H1 (cell line): Measurements from ENCODE around the gene TEAD1. TPM values are rescaled to one million over a fixed set of nuclear protein-coding genes. Genes with fewer than 3 reads are reported as not detected.

Source experiments
- CTCF ChIA-PET: fragments of 300-600 bp; sonication (Branson Sonifier 250); formaldehyde crosslinking; loops from one replicate; lab custom pipeline; 2021; ENCODE audit not compliant: partially characterized antibody; lab: Charles Lee
- POLR2A ChIA-PET: fragments of 300-600 bp; sonication (Branson Sonifier 250); formaldehyde crosslinking; loops from one replicate; lab custom pipeline; 2021; ENCODE audit warnings: inconsistent platforms; ENCODE audit not compliant: partially characterized antibody; lab: Charles Lee
- DNase-seq, 2 experiments: peaks; one replicate each; pipeline versions ENCODE4 v3.0.0 to v3.0.0-alpha.2; 2010 to 2022; ENCODE audit warnings: low spot score in 2 of 2, low read depth in 1 of 2, mixed read lengths in 1 of 2
- FAIRE-seq: peaks from 2 replicates; lab custom pipeline; 2011; peaks lifted over from hg19 to GRCh38; lab: Jason Lieb, UNC
- H2AFZ ChIP-seq: 2 replicates; pipeline ENCODE4 v1.8.1; 2012; ENCODE audit warnings: low read length, inconsistent platforms
- H2AK5ac ChIP-seq: 2 replicates; pipeline ENCODE4 v1.6.1; 2013; ENCODE audit warnings: low read depth, low read length
- H2BK120ac ChIP-seq: replicated peaks from 2 replicates; pipeline ENCODE3; 2013; ENCODE audit warnings: low read depth, low read length, inconsistent platforms
- H2BK12ac ChIP-seq: 2 replicates; pipeline ENCODE4 v1.6.1; 2013; ENCODE audit warnings: low read depth, low read length
- H2BK15ac ChIP-seq: 2 replicates; pipeline ENCODE4 v1.6.1; 2013; ENCODE audit warnings: low read length
- H2BK20ac ChIP-seq: 2 replicates; pipeline ENCODE4 v1.6.1; 2013; ENCODE audit warnings: low read length
- H2BK5ac ChIP-seq: 2 replicates; pipeline ENCODE4 v1.6.1; 2013; ENCODE audit warnings: low read depth, low read length
- H3K14ac ChIP-seq: 2 replicates; pipeline ENCODE4 v1.6.1; 2013; ENCODE audit warnings: inconsistent platforms; ENCODE audit not compliant: insufficient read length
- H3K18ac ChIP-seq: 2 replicates; pipeline ENCODE4 v1.6.1; 2013; ENCODE audit warnings: low read length; ENCODE audit errors: extremely low read depth
- H3K23ac ChIP-seq: 2 replicates; pipeline ENCODE4 v1.6.1; 2013; ENCODE audit warnings: inconsistent platforms; ENCODE audit not compliant: insufficient read length
- H3K23me2 ChIP-seq: 2 replicates; pipeline ENCODE4 v1.6.1; 2013; ENCODE audit warnings: low read depth, low read length
- H3K27ac ChIP-seq: 2 replicates; pipeline ENCODE4 v1.6.1; 2011; ENCODE audit warnings: low read depth, low read length, inconsistent platforms
- H3K27me3 ChIP-seq, 4 experiments: replicated peaks in 1 of 4; 1 replicate in 1 of 4; 2 replicates in 3 of 4; pipeline versions ENCODE4 v1.6.1 to v1.8.1; 2011 to 2013; ENCODE audit warnings: low read length in 3 of 4, mild to moderate bottlenecking in 3 of 4, inconsistent platforms in 2 of 4, mixed read lengths in 2 of 4, moderate library complexity in 1 of 4; ENCODE audit not compliant: control insufficient read depth in 3 of 4, insufficient read depth in 3 of 4; ENCODE audit errors: extremely low read depth in 1 of 4
- H3K36me3 ChIP-seq, 4 experiments: 2 replicates each; pipeline versions ENCODE4 v1.6.1 to v1.8.1; 2011 to 2013; ENCODE audit warnings: mild to moderate bottlenecking in 4 of 4, low read length in 3 of 4, moderate library complexity in 2 of 4, control low read depth in 1 of 4, inconsistent platforms in 1 of 4; ENCODE audit not compliant: insufficient read depth in 4 of 4, control insufficient read depth in 2 of 4
- H3K4ac ChIP-seq: replicated peaks from 2 replicates; pipeline ENCODE3; 2013; ENCODE audit warnings: low read length, low read depth, mixed read lengths, inconsistent platforms; ENCODE audit not compliant: insufficient read length
- H3K4me1 ChIP-seq, 4 experiments: replicated peaks in 1 of 4; 1 replicate in 1 of 4; 2 replicates in 3 of 4; pipeline versions ENCODE4 v1.6.1 to v1.8.1; 2011 to 2013; ENCODE audit warnings: low read length in 3 of 4, inconsistent platforms in 2 of 4, mixed read lengths in 1 of 4; ENCODE audit not compliant: insufficient read depth in 4 of 4, control insufficient read depth in 3 of 4
- H3K4me2 ChIP-seq, 2 experiments: 2 replicates each; pipeline versions ENCODE4 v1.6.1 to v1.8.1; 2011 to 2013; ENCODE audit warnings: low read depth in 2 of 2, low read length in 2 of 2, control low read depth in 1 of 2, inconsistent platforms in 1 of 2, mild to moderate bottlenecking in 1 of 2; ENCODE audit not compliant: insufficient read depth in 1 of 2
- H3K4me3 ChIP-seq, 4 experiments: fragments of 200-600, 300-600 bp in 1 of 4; sonication (generic), shearing (Covaris generic), sonication (Bioruptor Twin) in 1 of 4; 2 replicates each; pipeline versions ENCODE4 v1.5.1 to v1.8.1; 2011 to 2016; ENCODE audit warnings: low read length in 4 of 4, low read depth in 3 of 4, control low read depth in 2 of 4, inconsistent platforms in 2 of 4, mild to moderate bottlenecking in 2 of 4, mixed read lengths in 1 of 4, moderate library complexity in 1 of 4; ENCODE audit not compliant: insufficient read depth in 2 of 4; ENCODE audit errors: extremely low read depth in 1 of 4
- H3K56ac ChIP-seq: replicated peaks from 2 replicates; pipeline ENCODE3; 2013; ENCODE audit warnings: low read depth, mild to moderate bottlenecking, mixed read lengths, low read length, inconsistent platforms; ENCODE audit not compliant: insufficient read length
- H3K79me1 ChIP-seq: 2 replicates; pipeline ENCODE4 v1.6.1; 2013; ENCODE audit warnings: low read depth, low read length, control low read depth
- H3K79me2 ChIP-seq, 2 experiments: 2 replicates each; pipeline versions ENCODE4 v1.6.1 to v1.8.1; 2012 to 2013; ENCODE audit warnings: low read length in 2 of 2, mild to moderate bottlenecking in 2 of 2, inconsistent platforms in 1 of 2; ENCODE audit not compliant: insufficient read depth in 2 of 2, control insufficient read depth in 1 of 2
- H3K9ac ChIP-seq, 4 experiments: replicated peaks in 1 of 4; 1 replicate in 1 of 4; 2 replicates in 3 of 4; pipeline versions ENCODE4 v1.6.1 to v1.8.1; 2011 to 2013; ENCODE audit warnings: low read depth in 3 of 4, low read length in 3 of 4, control low read depth in 2 of 4, mild to moderate bottlenecking in 2 of 4, moderate library complexity in 2 of 4, inconsistent platforms in 1 of 4; ENCODE audit errors: extremely low read depth in 1 of 4
- H3K9me3 ChIP-seq, 2 experiments: 2 replicates each; pipeline versions ENCODE4 v1.6.1 to v1.8.1; 2012 to 2013; ENCODE audit warnings: mild to moderate bottlenecking in 2 of 2, moderate library complexity in 2 of 2, control low read depth in 1 of 2, inconsistent platforms in 1 of 2, low read depth in 1 of 2, low read length in 1 of 2, mixed read lengths in 1 of 2; ENCODE audit not compliant: insufficient read depth in 2 of 2
- H4K20me1 ChIP-seq, 2 experiments: replicated peaks in 1 of 2; 2 replicates each; pipeline versions ENCODE3 to v1.8.1; 2011 to 2013; ENCODE audit warnings: inconsistent platforms in 2 of 2, low read length in 2 of 2, mild to moderate bottlenecking in 1 of 2; ENCODE audit not compliant: insufficient read depth in 2 of 2, control insufficient read depth in 1 of 2
- H4K5ac ChIP-seq: 2 replicates; pipeline ENCODE4 v1.6.1; 2013; ENCODE audit warnings: low read length, low read depth, mixed read lengths, inconsistent platforms; ENCODE audit not compliant: insufficient read length
- H4K8ac ChIP-seq: 2 replicates; pipeline ENCODE4 v1.8.0; 2013; ENCODE audit warnings: mild to moderate bottlenecking, moderate library complexity, low read length, inconsistent platforms; ENCODE audit not compliant: insufficient read depth; ENCODE audit errors: extremely low read depth
- H4K91ac ChIP-seq: replicated peaks from 2 replicates; pipeline ENCODE3; 2013; ENCODE audit warnings: low read length, mixed read lengths, inconsistent platforms; ENCODE audit not compliant: insufficient read length
- ATF2 ChIP-seq: IDR thresholded peaks from 2 replicates; pipeline ENCODE4 v1.6.1; 2012; ENCODE audit warnings: low read length, inconsistent platforms
- BRCA1 ChIP-seq: IDR thresholded peaks from 2 replicates; pipeline ENCODE4 v1.6.1; 2012; ENCODE audit warnings: low read depth, low read length, improper control_type of control experiment
- JUN ChIP-seq: IDR thresholded peaks from 2 replicates; pipeline ENCODE4 v1.6.1; 2011; ENCODE audit warnings: low read depth, mild to moderate bottlenecking, improper control_type of control experiment, low read length
- KDM5A ChIP-seq: fragments of 200-600 bp; IDR thresholded peaks from 2 replicates; pipeline ENCODE4 v1.7.1; 2012; ENCODE audit warnings: mild to moderate bottlenecking, low read length, inconsistent platforms, mixed read lengths
- MAFK ChIP-seq: IDR thresholded peaks from 2 replicates; pipeline ENCODE4 v1.6.1; 2012; ENCODE audit warnings: low read depth, mild to moderate bottlenecking, improper control_type of control experiment, low read length
- PHF8 ChIP-seq: fragments of 200-600 bp; sonication (generic); conservative IDR thresholded peaks from 2 replicates; pipeline ENCODE4 v1.7.1; 2012; ENCODE audit warnings: low read depth, mild to moderate bottlenecking, inconsistent platforms, low read length, moderate library complexity
- RBBP5 ChIP-seq: IDR thresholded peaks from 2 replicates; pipeline ENCODE4 v1.7.1; 2012; ENCODE audit warnings: low read depth, mild to moderate bottlenecking, inconsistent platforms, low read length, moderate library complexity, borderline replicate concordance
- SIX5 ChIP-seq: IDR thresholded peaks from 2 replicates; pipeline ENCODE4 v1.6.1; 2011; ENCODE audit warnings: mild to moderate bottlenecking, low read depth, low read length
- SP1 ChIP-seq: IDR thresholded peaks from 2 replicates; pipeline ENCODE4 v1.6.1; 2011; ENCODE audit warnings: low read depth, low read length
- SP4 ChIP-seq: IDR thresholded peaks from 2 replicates; pipeline ENCODE4 v1.6.1; 2012; ENCODE audit warnings: low read length, inconsistent platforms
- YY1 ChIP-seq: IDR thresholded peaks from 2 replicates; pipeline ENCODE4 v1.6.1; 2011; ENCODE audit warnings: low read depth, mild to moderate bottlenecking, low read length
- WGBS, 2 experiments: shearing (Covaris generic) in 1 of 2; methylation state at CpG; one replicate each; pipeline versions ENCODE4 v1.1.6 to v1.1.7; 2013 to 2015; ENCODE audit warnings: low lambda C conversion rate in 2 of 2, mixed read lengths in 2 of 2, inconsistent platforms in 1 of 2, low coverage in 1 of 2, missing lambda C conversion rate in 1 of 2; ENCODE audit not compliant: insufficient replicate concordance in 2 of 2, insufficient coverage in 1 of 2, insufficient read length in 1 of 2; ENCODE audit errors: extremely low coverage in 1 of 2, missing lambda C conversion rate in 1 of 2; 5-methylcytosine and 5-hydroxymethylcytosine counted together
- polyA plus RNA-seq, 7 experiments: library from polyadenylated mRNA; depleted of rRNA in 3 of 7; stranded (reverse) in 5 of 7; unstranded in 2 of 7; fragments of >200 nt in 5 of 7; fragments of 200-250 nt in 2 of 7; gene quantifications; 1 replicate in 5 of 7; 2 replicates in 1 of 7; 4 replicates in 1 of 7; pipeline versions ENCODE4 v1.2.1 to v1.2.3, GENCODE V29; 2011 to 2013; ENCODE audit warnings: missing spikeins in 2 of 7, mixed read lengths in 2 of 7
- total RNA-seq: library from RNA; stranded (reverse); fragmentation: NEBNext Ultra II Directional; extraction: Animal tissue kit (Norgen Biotek cat#: 25700); gene quantifications from 2 replicates; pipeline ENCODE4 v1.2.1, GENCODE V29; 2021

Gene TEAD1
- total and polyA plus RNA-seq, 2 of the 8 experiments (the other 6 are each of a cell fraction or from before 2014, with no cell fraction given), result 15.6 to 67.4 TPM

DNA sequence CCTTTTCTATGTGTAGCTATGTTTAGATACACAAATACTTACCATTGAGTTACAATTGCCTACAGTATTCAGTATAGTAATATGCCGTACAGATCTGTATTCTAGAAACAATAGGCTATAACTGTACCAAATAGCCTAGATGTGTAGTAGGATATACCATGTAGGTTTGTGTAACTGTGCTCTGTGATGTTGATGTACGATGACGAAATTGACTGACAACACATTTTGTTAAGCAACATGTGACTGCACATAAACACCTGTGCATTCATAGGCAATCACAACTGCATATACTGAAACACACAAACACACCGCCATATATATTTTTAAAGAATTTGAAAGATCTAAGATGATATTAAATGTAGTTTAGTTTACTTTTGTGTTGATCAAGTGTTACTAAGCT lies 60.4 kb downstream of the TEAD1 start:
- ChIA-PET CTCF (interaction anchor here (1.2 to 1.9 kb wide), 3 partner anchors 8 to 133 kb away, joined by 3 to 4 read pairs (median 4); no protein-coding TSS in a partner anchor), POLR2A (interaction anchor here (1.5 kb wide), 1 partner anchor 12 kb away, joined by 4 read pairs; no protein-coding TSS in a partner anchor)
- Histone ChIP-seq H4K8ac (no peak overlapping the region), H3K27me3 (peaks cover 0 to 1% (median 0%) of the 10 kb centered on the region in 4 experiments; a peak in 2 of 7 replicates), H2BK12ac (no peak overlapping the region), H4K5ac (no peak overlapping the region), H3K56ac (no peak overlapping the region), H4K20me1 (peaks cover 2 to 16% of the 10 kb centered on the region in 2 experiments), H3K27ac (no peak overlapping the region), H3K36me3 (no peaks in the 10 kb centered on the region), H2BK5ac (no peak overlapping the region), H4K91ac (no peak overlapping the region), H3K4ac (no peak overlapping the region), H2AFZ (no peak overlapping the region), H3K9ac (no peak overlapping the region), H3K4me1 (peaks cover 0 to 7% (median 2%) of the 10 kb centered on the region in 4 experiments; a peak in 1 of 7 replicates), H3K23ac (no peak overlapping the region), H3K79me2 (peaks cover 5 to 91% of the 10 kb centered on the region in 2 experiments), H2BK20ac (no peak overlapping the region), H3K23me2 (no peaks in the 10 kb centered on the region), H3K4me3 (no peak overlapping the region), H2AK5ac (no peak overlapping the region), H3K14ac (no peak overlapping the region), H2BK15ac (no peak overlapping the region), H3K4me2 (no peak overlapping the region), H3K79me1 (peaks cover 3% of the 10 kb centered on the region), H2BK120ac (no peak overlapping the region), H3K9me3 (no peaks in the 10 kb centered on the region), H3K18ac (no peak overlapping the region)
- 87% methylated on average over 4 of the region's 4 CpGs; no CpG with 5 or more reads in 1 of the 2 experiments for whole genome bisulfite sequencing, 2 experiments
- FAIRE-seq (no peak), DNase-seq (no peak)
- TF ChIP-seq ATF2, result no peak
- TF ChIP-seq YY1, result no peak
- no peak for TF ChIP-seq PHF8
- no peak for TF ChIP-seq SP4
- no peak for TF ChIP-seq SP1
- TF ChIP-seq RBBP5, result no peak
- TF ChIP-seq BRCA1, result no peak
- TF ChIP-seq MAFK, result no peak
- TF ChIP-seq JUN, result no peak
- no peak for TF ChIP-seq KDM5A
- TF ChIP-seq SIX5, result no peak
